Pulmonary artery endothelial cell (primary cell): ENCODE data around the gene FAM222B. TPM values are rescaled to one million over a fixed set of nuclear protein-coding genes. Genes with fewer than 3 reads are reported as not detected.
"Not testable (repeated sequence)": the region's sequence is repeated elsewhere in the genome, so short reads cannot be mapped to it uniquely, and the experiment has no call there.

Source experiments
- DNase-seq: peaks from one replicate; pipeline ENCODE4 v3.0.0-alpha.2; 2011; ENCODE audit warnings: low read depth, low spot score
- total RNA-seq: library from RNA; depleted of rRNA; stranded (reverse); fragments of >200 nt; gene quantifications from 2 replicates; pipeline ENCODE4 v1.2.3, GENCODE V29; 2014

Gene FAM222B
- total RNA-seq, 1 donor from 2014 or later: 3.4 TPM

GRCh38 chr17:28747051-28747691 lies 95.4 kb downstream of the FAM222B start:
- no peak for DNase-seq

GRCh38 chr17:28746611-28747050 lies 96.0 kb downstream of the FAM222B start:
- DNase-seq: no peak

DNA sequence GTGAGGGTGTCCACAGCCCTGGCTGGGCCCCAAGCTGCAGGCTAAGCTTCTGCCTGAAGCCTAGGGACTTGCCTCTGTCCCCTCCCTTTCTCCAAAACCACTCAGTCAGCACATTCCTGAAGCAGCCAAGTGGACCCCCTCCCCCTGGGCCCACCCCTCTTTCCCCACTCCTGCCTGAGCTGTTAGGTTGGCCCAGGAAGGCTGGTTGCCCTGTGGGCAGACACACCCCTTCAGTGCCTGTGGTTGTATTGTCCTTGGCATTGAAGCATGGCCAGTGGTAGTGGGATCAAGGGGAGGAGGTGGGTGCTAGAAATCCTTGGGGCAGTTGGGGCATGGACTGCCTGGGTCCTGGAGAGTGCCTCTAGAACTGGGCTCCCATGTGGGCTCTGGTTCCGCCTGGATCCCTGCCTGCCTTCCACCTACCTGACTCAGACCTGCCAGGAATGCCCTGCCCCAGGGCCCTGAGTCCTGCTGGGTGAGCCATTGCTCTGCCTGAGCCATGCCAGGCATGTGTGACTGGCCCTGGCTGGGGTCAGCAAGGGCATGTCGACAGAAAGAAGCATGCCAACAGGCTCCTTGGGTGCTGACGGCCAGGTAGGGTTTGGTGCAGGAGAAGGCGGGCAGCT lies 96.7 kb downstream of the FAM222B start:
- no peak for DNase-seq

DNA sequence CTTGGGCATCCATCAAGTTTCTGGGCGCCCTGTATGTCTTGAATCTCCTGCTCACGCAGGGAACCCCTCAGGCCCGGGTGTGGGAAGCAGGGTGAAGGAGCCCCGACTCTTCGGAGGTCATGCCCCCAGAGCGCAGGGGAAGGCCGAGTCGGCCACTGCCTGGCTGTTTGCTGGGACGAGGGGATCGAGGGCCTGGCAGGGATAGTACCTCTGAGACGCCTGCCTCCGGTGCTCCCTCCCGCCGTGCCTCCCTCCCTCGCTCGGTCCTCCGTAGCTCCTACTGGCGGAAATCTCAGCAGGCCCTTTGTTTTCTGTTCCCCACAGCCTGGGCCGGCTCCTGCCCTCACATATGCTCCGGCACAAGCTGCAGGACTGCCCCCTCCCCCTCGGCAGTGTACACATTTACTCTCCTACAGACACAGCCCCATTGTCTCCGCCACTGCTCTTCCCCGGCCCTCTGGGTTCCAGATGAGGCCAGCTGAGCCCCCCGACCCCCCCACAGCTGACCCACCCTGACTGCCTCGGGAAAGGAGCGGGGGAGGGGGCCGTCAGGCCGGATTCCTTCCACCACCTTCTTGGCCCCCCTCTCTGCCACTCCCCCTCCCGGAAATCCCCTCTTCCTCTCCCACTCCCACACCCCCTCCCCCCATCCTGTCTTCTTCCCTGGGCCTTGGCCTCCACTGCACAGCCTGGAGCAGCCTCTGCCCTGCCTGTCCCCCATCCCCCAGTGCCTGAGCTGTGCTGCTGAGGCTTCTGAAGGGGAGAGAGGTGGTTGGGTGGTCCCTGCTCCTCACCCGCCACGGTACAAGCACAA lies 97.4 kb downstream of the FAM222B start:
- DNase-seq: no peak

- no peak for DNase-seq
These were observed 98.3 kb downstream of the FAM222B start for GRCh38 chr17:28744104-28744971.

DNA sequence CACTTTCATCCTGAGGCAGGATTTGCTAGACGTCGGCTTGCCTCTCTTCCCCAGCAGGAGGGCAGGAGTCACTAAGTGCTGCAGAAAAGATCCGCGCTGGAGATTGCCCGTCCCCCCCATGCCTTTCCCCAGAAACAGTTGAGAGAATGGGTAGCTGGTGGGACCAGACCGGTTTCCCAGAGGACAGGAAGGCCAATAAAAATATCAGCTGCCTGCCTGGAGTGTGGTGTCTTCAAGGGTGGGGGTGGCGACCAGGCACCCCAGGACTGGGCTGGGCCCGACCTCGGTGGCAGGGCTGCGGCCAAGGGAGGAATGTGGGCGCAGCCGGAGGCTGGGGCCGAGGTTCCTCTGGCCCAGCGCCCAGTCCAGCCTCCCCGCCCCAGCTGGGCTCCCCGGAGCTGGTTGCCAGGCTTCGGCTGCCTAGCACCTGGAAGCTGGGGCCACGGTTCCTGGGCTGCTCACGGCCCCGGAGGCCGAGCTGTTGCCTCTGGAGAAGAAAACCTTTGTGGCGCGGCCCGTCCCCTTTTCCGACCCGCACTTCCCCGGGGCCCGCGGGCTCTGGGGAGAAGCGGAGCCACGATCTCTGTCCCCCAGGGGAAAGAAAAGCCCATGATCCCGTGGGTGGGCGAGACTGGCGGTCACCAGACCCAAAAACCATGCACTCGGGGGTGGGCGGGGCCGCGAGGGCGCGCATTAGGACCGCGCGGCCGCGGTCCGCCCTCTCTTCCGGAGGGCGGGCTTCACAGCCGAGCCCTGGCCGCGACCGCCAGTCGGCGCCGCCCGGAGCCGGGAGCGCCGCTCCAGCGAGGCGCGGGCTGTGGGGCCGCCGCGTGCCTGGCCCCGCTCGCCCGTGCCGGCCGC lies 99.1 kb downstream of the FAM222B start, which contains the start of gene TRAF4:
Gene TRAF4 (plus strand): TSS at position 769 of the 861 bp plus-strand sequence. CDS start 102 bp downstream, outside the sequence.
- no peak for DNase-seq

- DNase-seq: no peak
These were observed 100.9 kb downstream of the FAM222B start for GRCh38 chr17:28741358-28742349.

DNA sequence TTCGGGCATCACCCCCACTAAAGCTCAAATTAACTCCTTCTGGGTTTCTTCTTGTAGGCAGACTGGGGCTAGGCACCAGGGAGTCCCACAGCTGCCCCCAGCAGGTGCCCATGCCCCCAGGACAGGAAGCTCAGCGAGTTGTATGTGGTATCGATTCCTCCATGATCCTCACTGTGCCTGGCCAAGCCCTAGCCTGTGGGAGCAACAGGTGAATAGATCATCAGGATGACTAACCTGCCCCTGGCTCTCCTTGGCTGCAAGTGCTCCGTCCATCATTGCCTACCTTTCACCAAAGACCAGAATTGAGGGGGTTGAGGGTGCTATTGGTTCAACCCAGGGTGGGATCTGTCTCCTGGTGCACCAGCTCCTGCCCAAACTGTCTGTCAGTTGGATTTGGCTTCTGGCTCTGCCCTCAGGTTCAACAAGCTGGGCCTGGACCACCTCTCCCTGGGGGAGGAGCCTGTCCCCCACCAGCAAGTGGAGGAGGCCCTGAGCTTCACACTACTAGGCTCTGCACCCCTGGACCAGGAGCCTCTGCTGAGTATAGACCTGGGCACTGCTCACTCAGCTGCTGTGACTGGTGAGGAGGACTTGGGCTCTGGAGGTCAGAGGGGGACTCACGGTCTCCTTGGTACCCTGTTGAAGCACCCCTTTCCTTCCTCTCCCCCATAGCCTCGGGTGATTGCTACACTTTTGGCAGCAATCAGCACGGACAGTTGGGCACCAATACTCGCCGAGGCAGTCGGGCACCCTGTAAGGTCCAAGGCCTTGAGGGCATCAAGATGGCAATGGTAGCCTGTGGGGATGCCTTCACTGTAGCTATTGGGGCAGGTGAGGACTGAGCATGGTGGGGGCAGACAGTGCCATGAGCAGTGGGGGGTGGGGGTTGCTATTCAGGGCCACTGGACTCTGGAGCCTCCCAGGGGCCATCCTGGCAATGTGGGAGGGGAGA lies 101.9 kb downstream of the FAM222B start:
- no peak for DNase-seq

DNA sequence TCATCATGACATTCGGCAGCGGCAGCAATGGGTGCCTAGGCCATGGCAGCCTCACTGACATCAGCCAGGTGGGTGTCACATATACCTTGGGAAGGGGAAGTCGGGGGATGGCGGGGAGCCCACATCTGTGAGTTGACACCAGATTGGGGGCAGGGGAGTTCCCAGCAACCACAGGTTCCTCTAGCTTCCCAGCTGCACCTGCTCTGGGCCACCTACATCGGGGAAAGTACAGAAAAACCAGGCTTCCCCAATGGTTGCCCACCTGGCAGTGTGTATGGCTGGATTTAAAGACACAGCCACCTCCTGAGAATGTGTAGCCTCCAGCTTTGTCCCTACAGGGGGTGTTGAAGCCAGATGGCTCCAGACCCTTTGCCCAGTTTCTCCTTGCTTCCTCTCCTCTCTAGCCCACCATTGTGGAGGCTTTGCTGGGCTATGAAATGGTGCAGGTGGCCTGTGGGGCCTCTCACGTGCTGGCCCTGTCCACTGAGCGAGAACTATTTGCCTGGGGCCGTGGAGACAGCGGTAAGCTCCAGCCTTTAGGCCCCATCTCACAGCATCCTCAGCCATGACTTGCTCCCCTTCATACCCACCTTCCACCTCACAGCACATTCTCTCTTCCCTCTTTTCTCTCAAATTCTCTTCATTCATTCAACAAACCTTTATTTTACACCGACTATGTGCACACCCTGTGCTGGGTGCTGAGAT lies 103.8 kb downstream of the FAM222B start:
- DNase-seq: no peak

- DNase-seq: no peak
These were observed 104.6 kb downstream of the FAM222B start for GRCh38 chr17:28737770-28738679.

- DNase-seq: no peak
These were observed 105.3 kb downstream of the FAM222B start for GRCh38 chr17:28737316-28737715.

GRCh38 chr17:28735913-28736769 lies 106.4 kb downstream of the FAM222B start:
- DNase-seq: not testable (repeated sequence)

DNA sequence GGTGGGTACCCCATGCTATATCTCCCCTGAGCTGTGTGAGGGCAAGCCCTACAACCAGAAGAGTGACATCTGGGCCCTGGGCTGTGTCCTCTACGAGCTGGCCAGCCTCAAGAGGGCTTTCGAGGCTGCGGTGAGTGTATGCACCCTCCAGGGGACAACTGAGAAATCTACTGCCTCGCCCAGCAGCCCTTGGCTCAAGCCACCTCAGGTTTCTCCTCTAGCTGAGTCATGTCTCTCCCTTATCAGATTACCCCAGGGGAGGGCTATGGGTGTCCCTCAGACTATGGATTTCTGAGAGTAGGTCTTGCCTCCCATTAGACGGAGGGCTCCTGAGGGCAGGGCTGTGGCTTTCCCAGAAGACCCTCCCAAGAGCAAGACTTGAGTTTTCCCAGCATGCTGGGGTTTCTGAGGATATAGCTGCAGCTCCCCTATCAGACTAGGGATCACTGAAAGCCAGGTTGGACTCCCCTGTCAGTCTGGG lies 107.3 kb downstream of the FAM222B start:
- DNase-seq: no peak

DNA sequence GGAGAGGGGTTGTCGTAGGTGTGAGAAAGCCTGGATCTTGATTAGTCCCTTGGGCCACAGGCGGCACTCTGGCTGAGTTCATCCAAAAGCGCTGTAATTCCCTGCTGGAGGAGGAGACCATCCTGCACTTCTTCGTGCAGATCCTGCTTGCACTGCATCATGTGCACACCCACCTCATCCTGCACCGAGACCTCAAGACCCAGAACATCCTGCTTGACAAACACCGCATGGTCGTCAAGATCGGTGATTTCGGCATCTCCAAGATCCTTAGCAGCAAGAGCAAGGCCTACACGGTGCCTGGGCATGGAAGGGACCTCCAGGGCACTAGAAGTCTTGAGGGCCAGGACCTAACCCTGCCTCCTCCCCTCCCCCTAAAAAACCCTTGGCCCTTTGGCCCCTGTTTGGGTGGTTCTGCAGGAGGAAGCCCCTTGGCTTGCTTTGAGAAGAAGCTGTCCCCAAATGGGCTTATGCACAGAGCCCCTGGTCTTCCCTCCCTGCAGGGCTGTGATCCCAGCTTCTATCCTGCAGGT lies 107.8 kb downstream of the FAM222B start:
- DNase-seq: no peak

DNA sequence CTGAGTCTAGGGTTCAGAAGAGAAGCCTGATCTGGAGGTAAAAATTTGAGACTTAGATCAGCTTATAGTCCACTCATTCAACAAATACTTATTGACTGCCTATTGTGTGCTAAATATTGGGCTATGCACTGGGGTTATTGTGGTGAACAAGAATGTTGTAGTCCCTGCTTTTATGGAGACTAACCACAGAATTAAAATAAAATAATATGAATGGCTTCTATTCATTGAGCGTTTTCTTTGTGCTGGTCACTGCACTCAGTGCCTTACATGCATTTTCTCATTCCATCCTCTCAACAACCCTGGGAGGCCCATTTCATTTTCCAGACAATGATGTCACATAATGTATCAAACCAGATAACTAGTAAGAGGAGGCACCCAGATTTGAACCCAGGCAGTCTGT lies 109.2 kb downstream of the FAM222B start:
- no peak for DNase-seq
